PC-3 (cell line): Measurements from ENCODE around the gene SPATA6. TPM values are rescaled to one million over a fixed set of nuclear protein-coding genes. Genes with fewer than 3 reads are reported as not detected.
"Not testable (repeated sequence)": the region's sequence is repeated elsewhere in the genome, so short reads cannot be mapped to it uniquely, and the experiment has no call there.

Experiments
- ATAC-seq: fragments of 200-7000 bp; cut with Tn5 transposase; 2 replicates; pipeline ENCODE4 v1.9.1; 2020; ENCODE audit warnings: mild to moderate bottlenecking, moderate library complexity
- BruUV-seq: library from RNA; stranded (reverse); fragments of 400-500 nt; replicated peaks from 2 replicates; lab custom pipeline; 2021; lab: Mats Ljungman, UMichigan
- CTCF ChIA-PET: fragments of 300-600 bp; sonication (Branson Sonifier 250); formaldehyde crosslinking; loops from one replicate; lab custom pipeline; 2022; ENCODE audit warnings: antibody characterized with exemption; lab: Charles Lee
- POLR2A ChIA-PET: fragments of 300-600 bp; sonication (Branson Sonifier 250); formaldehyde crosslinking; loops from one replicate; lab custom pipeline; 2022; ENCODE audit warnings: antibody characterized with exemption; ENCODE audit not compliant: unreplicated experiment; lab: Charles Lee
- DNase-seq: peaks from one replicate; pipeline ENCODE4 v3.0.0-alpha.2; 2015
- H2AFZ ChIP-seq: fragments of 300-600 bp; sonication (generic); 2 replicates; pipeline ENCODE4 v1.6.0; 2016; ENCODE audit warnings: antibody characterized with exemption, low read length
- H3F3A ChIP-seq: fragments of 300-600 bp; sonication (generic); one replicate; pipeline ENCODE4 v1.6.0; 2017; ENCODE audit warnings: antibody characterized with exemption, low read length, control low read depth, mild to moderate bottlenecking; ENCODE audit not compliant: unreplicated experiment
- H3K27ac ChIP-seq: fragments of 300-600 bp; sonication (generic); 2 replicates; pipeline ENCODE4 v1.5.1; 2016; ENCODE audit warnings: mild to moderate bottlenecking, low read length
- H3K27me3 ChIP-seq: fragments of 300-600 bp; sonication (generic); 2 replicates; pipeline ENCODE4 v1.6.1; 2016; ENCODE audit warnings: low read length, mixed read lengths
- H3K36me3 ChIP-seq: fragments of 300-600 bp; sonication (generic); 2 replicates; pipeline ENCODE4 v1.6.1; 2016; ENCODE audit warnings: low read depth, mixed run types, low read length, mixed read lengths
- H3K4me1 ChIP-seq: fragments of 300-600 bp; sonication (generic); 2 replicates; pipeline ENCODE4 v1.5.1; 2016; ENCODE audit warnings: low read length; ENCODE audit not compliant: insufficient read depth
- H3K4me2 ChIP-seq: fragments of 300-600 bp; sonication (generic); 2 replicates; pipeline ENCODE4 v1.6.0; 2016; ENCODE audit warnings: low read length
- H3K4me3 ChIP-seq: fragments of 300-600 bp; sonication (generic); 2 replicates; pipeline ENCODE4 v1.5.1; 2016; ENCODE audit warnings: mild to moderate bottlenecking, low read length, mixed read lengths
- H3K79me2 ChIP-seq: fragments of 300-600 bp; sonication (generic); 2 replicates; pipeline ENCODE4 v1.6.1; 2017; ENCODE audit warnings: low read length, mixed read lengths
- H3K9ac ChIP-seq: fragments of 300-600 bp; sonication (generic); 2 replicates; pipeline ENCODE4 v1.6.0; 2016; ENCODE audit warnings: mild to moderate bottlenecking, low read length
- H3K9me2 ChIP-seq: fragments of 300-600 bp; sonication (generic); replicated peaks from 2 replicates; pipeline ENCODE4 v1.6.1; 2016; ENCODE audit warnings: mixed run types, low read length, mixed read lengths
- H3K9me3 ChIP-seq: fragments of 300-600 bp; sonication (generic); 2 replicates; pipeline ENCODE4 v1.6.1; 2016; ENCODE audit warnings: low read length, mixed read lengths
- H4K20me1 ChIP-seq: fragments of 300-600 bp; sonication (generic); 2 replicates; pipeline ENCODE4 v1.6.1; 2016; ENCODE audit warnings: low read length, mixed read lengths
- CTCF ChIP-seq: fragments of 300-600 bp; sonication (generic); conservative IDR thresholded peaks from 2 replicates; pipeline ENCODE4 v1.5.1; 2017; ENCODE audit warnings: antibody characterized with exemption, low read depth, mild to moderate bottlenecking, low read length
- EZH2 ChIP-seq: fragments of 300-600 bp; sonication (generic); IDR thresholded peaks from one replicate; pipeline ENCODE4 v1.6.1; 2017; ENCODE audit warnings: antibody characterized with exemption, mild to moderate bottlenecking, low read length; ENCODE audit not compliant: unreplicated experiment
- EZH2phosphoT487 ChIP-seq: fragments of 300-600 bp; sonication (generic); IDR thresholded peaks from 2 replicates; pipeline ENCODE4 v1.6.1; 2018; ENCODE audit warnings: mild to moderate bottlenecking, antibody characterized with exemption, low read length, borderline replicate concordance
- intact Hi-C: fragments of 100-400 bp; cut with micrococcal nuclease; formaldehyde crosslinking; loops from 2 replicates; pipeline ENCODE4 v1.9.0; 2023
- total RNA-seq: library from RNA; depleted of rRNA; stranded (reverse); fragments of >200 nt; gene quantifications from 2 replicates; pipeline ENCODE4 v1.2.3, GENCODE V29; 2014

The SPATA6 gene
- total RNA-seq, 1 experiment from 2014 or later, result 0.40 TPM

DNA sequence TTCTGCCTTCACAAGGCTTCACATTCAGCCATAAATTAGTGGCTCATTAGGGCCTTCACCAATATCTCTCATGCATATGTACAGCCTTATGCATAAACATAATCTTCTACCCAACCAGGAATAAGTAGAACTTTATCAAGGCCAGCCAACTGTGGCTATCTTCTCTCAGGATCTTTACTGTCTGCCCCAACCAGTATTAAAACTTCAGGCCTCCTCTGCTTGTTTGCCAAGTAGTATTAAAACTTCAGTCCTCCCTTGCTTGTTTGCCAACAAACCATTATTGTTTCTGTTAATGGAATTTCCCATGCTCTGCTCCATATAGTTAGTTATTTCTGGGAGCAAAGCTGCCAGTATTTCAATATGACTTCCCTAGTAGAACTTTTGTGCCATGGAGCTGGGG lies 169.4 kb downstream of the SPATA6 start:
- Histone ChIP-seq H3K9me2 (no peaks in the 10 kb centered on the region), H3K36me3 (no peaks in the 10 kb centered on the region), H3K27me3 (no peaks in the 10 kb centered on the region), H2AFZ (no peak overlapping the region), H4K20me1 (no peaks in the 10 kb centered on the region), H3K4me3 (no peak overlapping the region), H3K27ac (no peak overlapping the region), H3K9ac (no peak overlapping the region), H3K79me2 (no peaks in the 10 kb centered on the region), H3K4me1 (no peaks in the 10 kb centered on the region), H3F3A (no peaks in the 10 kb centered on the region), H3K9me3 (no peaks in the 10 kb centered on the region), H3K4me2 (no peak overlapping the region)
- no TSS peak for BruUV-seq
- no peak for TF ChIP-seq CTCF
- TF ChIP-seq EZH2, result no peak
- no peak for TF ChIP-seq EZH2phosphoT487
- intact Hi-C loops, result no loop called here
- POLR2A ChIA-PET, result no interaction called here
- no peak for DNase-seq
- ATAC-seq, result no peak
- CTCF ChIA-PET, result no interaction called here

DNA sequence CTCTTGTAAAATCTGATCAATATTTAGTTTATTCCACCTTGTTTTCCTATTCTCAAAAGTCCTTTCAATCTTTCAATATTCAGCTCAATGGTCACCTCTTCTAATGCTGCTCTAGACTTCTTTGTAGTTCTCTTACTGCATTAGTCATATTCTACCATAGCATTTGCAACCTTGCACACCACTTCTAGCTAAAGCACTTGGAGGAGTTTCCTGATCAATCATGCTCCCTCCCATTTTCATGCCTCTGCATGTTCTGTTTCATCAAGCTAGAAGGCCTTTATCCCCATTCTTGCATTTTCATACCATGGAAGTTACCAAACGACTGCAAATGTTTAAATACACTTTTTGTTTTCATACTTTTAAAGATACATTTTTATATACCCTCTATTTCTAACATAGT lies 177.3 kb downstream of the SPATA6 start:
- BruUV-seq, result no TSS peak
- DNase-seq, result no peak
- no peak overlapping the region for H3K4me3 ChIP-seq
- ChIA-PET CTCF (no interaction called here), POLR2A (no interaction called here)
- no peaks in the 10 kb centered on the region for H3F3A ChIP-seq
- no peaks in the 10 kb centered on the region for H3K9me3 ChIP-seq
- no peaks in the 10 kb centered on the region for H3K36me3 ChIP-seq
- TF ChIP-seq CTCF (no peak), EZH2 (no peak), EZH2phosphoT487 (no peak)
- H3K9me2 ChIP-seq, result no peaks in the 10 kb centered on the region
- no peaks in the 10 kb centered on the region for H4K20me1 ChIP-seq
- H2AFZ ChIP-seq, result no peak overlapping the region
- intact Hi-C loops, result no loop called here
- no peak for ATAC-seq
- no peaks in the 10 kb centered on the region for H3K79me2 ChIP-seq
- no peaks in the 10 kb centered on the region for H3K4me1 ChIP-seq
- H3K9ac ChIP-seq, result no peak overlapping the region
- no peak overlapping the region for H3K27ac ChIP-seq
- H3K4me2 ChIP-seq, result no peak overlapping the region
- H3K27me3 ChIP-seq, result no peaks in the 10 kb centered on the region

DNA sequence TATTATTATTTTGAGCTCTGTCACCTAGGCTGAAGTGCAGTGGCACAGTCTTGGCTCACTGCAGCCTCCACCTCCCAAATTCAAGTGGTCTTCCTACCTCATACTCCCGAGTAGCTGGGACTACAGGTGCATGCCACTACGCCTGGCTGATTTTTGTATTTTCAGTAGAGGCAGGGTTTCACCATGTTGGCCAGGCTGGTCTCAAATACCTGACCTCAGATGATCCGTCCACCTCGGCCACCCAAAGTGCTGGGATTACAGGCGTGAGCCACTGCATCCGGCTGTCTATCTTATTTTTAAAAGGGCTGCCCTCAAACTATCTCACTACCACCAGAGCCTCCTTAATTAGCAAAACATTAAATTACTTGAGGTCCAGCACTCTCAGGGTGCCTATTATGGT lies 177.9 kb downstream of the SPATA6 start:
- H3F3A ChIP-seq, H3K79me2 ChIP-seq, H3K9ac ChIP-seq, BruUV-seq, DNase-seq, H3K4me3 ChIP-seq, H3K27ac ChIP-seq, H3K9me3 ChIP-seq, POLR2A ChIA-PET, H3K9me2 ChIP-seq, H2AFZ ChIP-seq, ATAC-seq, CTCF ChIA-PET, H3K4me2 ChIP-seq, H3K4me1 ChIP-seq, H3K36me3 ChIP-seq, H4K20me1 ChIP-seq, H3K27me3 ChIP-seq, intact Hi-C loops: not testable (repeated sequence)
